Jurkat, Clone E6-1 (cell line): ENCODE results near the gene MIA.
"Not testable (repeated sequence)": the region's sequence is repeated elsewhere in the genome, so short reads cannot be mapped to it uniquely, and the experiment has no call there.

Source experiments
- DNase-seq: peaks from one replicate; pipeline ENCODE4 v3.0.0-alpha.2; 2011; ENCODE audit warnings: low read depth, low spot score
- H3K4me3 ChIP-seq: 2 replicates; pipeline ENCODE4 v1.5.1; 2011; ENCODE audit warnings: mild to moderate bottlenecking, low read length, control low read depth, moderate library complexity

Gene MIA

DNA sequence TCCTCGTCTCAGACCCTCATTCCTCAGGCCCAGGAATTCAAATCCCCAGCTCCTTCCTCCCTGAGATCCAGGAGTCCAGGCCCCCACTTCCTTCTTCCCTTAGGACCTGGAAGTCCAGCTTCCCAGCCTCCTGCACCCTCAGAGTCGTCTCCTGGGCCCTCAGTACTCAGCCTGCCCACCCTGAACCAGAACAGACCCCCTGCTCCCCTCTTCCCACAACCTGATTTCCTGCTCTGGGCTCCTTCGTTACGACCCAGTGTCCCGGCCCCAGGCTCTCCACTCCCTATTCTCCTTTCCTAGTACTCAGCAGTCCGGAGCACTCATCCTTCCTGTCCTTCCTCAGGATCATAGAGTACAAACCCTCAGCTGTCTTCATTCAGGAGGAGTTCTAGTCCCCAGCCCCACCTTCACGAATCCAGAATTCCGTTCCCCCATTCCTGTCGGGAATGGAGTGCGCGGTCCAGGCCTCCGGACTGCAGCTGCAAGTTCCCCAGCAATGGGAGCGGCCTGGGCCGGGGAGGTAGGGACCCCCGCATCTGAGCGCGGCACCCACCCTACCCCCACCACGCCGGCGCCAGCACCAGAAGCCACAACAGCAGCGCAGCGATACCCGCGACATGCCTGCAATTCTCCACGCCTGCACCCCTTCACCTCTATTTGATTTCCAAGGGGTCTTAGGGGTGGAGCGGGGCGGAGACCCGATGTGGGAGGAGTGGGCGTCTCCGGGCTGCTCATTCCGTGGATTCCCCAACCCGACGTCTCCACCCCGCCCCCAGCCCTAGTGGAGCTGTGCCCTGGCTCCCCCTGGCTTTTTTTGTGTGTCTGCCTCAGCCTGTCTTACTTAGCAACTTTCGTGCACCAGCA lies 36.4 kb downstream of the MIA start:
- no peak for DNase-seq
- H3K4me3 ChIP-seq = peak overlapping the region; percentile 11; the same call in 1 of the 2 replicates

DNA sequence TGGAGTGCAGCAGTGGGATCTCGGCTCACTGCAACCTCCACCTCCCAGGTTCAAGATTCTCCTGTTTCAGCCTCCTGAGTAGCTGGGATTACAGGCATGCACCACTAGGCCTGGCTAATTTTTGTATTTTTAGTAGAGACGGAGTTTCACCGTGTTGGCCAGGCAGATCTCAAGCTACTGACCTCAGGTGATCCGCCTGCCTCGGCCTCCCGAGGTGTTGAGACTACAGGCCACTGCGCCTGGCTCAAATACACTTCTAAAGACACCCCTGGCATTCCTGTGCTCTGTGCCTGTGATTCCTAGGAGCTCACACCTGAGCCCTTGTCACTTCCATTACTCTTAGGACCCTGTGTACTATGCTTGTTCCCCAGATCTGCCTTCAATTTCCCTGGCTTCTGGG lies 37.2 kb downstream of the MIA start:
- H3K4me3 ChIP-seq, DNase-seq: not testable (repeated sequence)

- DNase-seq = no peak
- no peak overlapping the region for H3K4me3 ChIP-seq
Measured at GRCh38 chr19:40813182-40813581, 37.9 kb downstream of the MIA start.

GRCh38 chr19:40815223-40815622 lies 39.9 kb downstream of the MIA start:
- no peak overlapping the region for H3K4me3 ChIP-seq
- DNase-seq = no peak

DNA sequence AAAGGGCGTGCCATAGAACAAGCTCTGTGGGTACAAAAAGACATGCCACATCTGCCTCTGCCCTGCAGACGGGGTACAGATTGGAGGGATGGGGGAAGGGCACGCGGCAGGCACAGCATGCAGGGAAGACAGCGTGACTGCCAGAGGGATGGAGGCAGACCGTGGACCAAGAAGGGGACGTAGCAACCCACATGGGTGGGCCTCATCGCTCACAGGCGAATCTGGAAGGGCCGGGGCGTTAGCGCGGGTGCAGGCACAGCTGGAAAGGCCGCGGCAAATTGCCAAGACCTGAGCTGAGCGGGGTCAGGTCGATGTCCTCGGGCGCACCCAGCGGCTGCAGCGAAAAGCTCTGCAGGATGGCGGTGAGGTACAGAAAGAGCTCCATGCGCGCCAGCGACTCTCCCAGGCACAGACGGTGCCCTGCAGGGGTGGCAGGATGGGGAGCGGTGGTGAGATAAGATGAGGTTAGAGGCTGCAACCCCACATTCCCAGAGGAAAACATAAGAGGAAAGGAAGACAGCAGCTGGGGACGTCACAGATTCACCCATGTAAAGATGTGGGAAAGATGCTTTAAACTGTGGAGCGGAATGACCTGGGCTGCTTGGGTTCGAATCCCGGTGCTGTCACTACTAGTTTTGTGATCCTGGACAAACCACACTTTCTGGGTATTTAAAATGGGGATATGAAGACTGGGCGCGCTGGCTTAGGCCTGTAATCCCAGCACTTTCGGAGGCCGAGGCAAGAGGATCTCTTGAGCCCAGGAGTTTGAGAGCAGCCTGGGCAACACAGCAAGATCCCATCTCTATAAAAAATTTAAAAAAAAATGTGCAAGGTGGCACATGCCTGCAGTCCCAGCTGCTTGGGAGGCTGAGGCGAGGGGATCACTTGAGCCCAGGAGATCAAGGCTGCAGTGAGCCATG lies 43.4 kb downstream of the MIA start:
- peak overlapping the region; percentile 33 for H3K4me3 ChIP-seq
- not testable (repeated sequence) for DNase-seq

- not testable (repeated sequence) for H3K4me3 ChIP-seq
- DNase-seq = peak; percentile 28
Measured at GRCh38 chr19:40819479-40820234, 44.3 kb downstream of the MIA start.

- DNase-seq = no peak
- no peak overlapping the region for H3K4me3 ChIP-seq
Measured at GRCh38 chr19:40822161-40822560, 46.8 kb downstream of the MIA start.

DNA sequence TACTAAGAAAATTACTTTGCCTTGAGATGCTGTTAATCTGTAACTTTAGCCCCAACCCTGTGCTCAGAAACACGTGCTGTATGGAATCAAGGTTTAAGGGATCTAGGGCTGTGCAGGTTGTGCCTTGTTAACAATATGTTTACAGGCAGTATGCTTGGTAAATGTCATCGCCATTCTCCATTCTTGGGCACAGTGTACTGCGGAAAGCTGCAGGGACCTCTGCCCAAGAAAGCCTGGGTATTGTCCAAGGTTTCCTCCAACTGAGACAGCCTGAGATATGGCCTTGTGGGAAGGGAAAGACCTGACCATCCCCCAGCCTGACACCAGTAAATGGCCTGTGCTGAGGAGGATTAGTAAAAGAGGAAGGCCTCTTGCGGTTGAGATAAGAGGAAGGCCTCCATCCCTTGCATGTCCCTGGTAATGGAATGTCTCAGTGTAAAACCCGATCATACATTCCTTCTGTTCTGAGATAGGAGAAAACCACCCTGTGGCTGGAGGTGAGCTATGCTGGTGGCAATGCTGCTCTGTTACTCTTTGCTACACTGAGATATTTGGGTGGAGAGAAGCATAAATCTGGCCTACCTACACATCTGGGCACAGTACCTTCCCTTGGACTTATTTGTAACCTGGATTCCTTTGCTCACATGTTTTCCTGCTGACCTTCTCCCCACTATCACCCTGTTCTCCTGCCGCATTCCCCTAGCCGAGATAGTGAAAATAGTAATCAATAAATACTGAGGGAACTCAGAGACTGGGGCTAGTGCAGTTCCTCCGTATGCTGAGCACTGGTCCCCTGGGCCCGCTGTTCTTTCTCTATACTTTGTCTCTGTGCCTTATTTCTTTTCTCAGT lies 47.6 kb downstream of the MIA start:
- not testable (repeated sequence) for H3K4me3 ChIP-seq, DNase-seq

- H3K4me3 ChIP-seq, DNase-seq: not testable (repeated sequence)
Measured at GRCh38 chr19:40824916-40825315, 49.6 kb downstream of the MIA start.

GRCh38 chr19:40825460-40826095 lies 50.3 kb downstream of the MIA start:
- H3K4me3 ChIP-seq, DNase-seq: not testable (repeated sequence)

DNA sequence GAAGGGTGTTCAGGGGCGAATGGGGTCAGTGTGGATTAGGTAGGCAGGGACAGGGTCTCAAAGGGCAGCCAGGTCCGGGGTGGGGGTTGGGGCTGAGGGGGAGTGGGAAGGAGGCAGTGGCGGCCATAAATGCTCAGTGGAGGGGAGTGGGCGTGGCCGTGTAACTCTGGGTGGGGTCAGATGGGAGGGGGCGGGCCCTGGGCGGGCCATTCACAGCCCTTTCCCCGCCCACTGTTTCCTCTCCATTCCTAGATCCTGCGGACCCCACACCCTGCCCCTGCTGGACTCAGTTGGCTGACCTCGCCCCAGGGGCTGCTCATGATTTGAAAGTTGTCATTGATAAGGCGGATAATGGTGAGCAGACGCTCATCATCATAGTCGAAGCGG lies 51.0 kb downstream of the MIA start:
- H3K4me3 ChIP-seq, DNase-seq: not testable (repeated sequence)

DNA sequence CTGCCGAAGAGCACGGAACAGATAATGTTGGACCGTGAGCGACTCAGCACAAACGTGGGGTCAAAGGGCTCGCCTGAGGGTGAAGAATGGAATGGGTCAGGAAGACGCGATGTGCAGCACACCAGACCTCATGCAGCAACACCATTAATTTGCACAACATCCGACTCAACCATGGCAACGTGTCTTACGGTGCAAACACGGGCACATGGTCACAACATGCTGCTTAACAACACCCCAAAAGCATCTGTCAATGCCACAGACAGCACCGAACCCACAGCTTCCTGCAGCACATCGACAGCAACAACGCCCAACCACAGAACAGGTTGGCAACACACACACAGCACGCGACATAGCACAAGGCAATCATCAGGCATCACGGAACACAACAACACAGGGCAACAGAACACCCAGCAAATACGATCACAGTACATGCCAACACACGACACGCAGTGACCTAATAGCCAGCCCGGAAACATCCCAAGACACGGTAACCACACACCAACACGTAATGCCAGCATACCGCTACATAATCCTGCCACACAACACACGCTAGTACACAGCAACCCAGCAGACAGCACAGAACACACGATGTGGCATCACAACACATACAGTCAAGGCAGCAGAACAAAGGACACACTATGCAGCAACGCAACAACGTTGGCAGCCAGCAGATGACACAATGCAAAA lies 51.5 kb downstream of the MIA start:
- peak; percentile 66 for DNase-seq
- H3K4me3 ChIP-seq = not testable (repeated sequence)
